Putamen (tissue), 1 donor: Measurements from ENCODE around the gene DUOXA1.

ENCODE experiments used
- DNase-seq: peaks from one replicate; pipeline ENCODE4 v3.0.0-alpha.2; 2016; ENCODE audit warnings: low spot score

The DUOXA1 gene

DNA sequence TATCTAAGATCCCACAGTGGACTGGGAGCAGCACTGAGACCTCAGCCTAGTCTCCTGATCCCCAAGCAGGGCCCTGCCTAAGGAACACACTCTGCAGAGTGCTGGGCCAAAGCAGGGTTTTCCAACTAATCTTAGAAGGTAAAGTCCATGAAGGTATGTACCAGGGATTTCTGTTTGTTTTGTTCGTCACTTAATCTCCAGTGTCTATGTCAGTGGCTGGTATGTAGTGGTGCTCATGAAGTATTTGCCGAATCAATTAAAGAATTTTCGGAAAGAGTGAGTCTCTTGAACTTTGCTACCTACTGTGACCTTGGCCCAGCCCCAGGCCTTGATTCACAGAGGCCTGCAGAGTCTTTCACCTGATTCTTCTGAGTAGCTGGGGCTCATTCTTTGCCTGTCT lies 1.8 kb upstream of the DUOXA1 start:
- DNase-seq, result no peak

DNA sequence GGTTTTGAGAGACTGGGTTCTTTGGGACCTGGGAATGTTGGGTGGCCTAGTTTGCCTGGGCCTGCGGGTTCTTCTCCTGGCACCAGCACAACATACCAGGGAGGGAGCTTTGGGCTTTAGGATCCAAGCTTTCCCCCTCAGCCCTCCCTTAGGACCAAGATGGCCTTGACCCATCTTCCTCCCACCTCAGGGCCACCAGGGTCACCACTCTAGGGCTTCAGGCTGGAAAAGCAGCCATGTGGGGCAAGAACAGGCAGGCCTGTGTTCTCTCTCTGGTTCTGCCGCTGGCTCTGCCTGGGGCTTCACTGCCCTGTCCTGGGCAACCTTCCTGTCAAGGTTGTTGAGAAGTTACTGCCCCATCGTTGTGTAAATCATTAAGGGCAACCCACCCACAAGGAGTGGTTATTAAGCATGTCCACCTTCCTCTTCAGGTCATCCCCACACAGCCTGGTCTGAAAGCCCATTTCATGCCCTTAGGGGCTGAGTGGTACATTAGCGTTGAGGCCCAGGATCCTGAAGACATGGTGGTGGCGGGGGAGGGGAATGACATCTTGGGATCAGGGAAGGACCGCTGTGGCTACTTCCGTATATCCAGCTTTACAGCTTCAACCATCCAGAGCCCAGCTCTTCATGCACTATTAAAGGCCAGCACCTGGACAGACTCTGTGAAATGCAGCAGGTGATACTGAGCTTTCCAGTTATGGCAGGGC lies 767 bp upstream of the DUOXA1 start:
- no peak for DNase-seq

DNA sequence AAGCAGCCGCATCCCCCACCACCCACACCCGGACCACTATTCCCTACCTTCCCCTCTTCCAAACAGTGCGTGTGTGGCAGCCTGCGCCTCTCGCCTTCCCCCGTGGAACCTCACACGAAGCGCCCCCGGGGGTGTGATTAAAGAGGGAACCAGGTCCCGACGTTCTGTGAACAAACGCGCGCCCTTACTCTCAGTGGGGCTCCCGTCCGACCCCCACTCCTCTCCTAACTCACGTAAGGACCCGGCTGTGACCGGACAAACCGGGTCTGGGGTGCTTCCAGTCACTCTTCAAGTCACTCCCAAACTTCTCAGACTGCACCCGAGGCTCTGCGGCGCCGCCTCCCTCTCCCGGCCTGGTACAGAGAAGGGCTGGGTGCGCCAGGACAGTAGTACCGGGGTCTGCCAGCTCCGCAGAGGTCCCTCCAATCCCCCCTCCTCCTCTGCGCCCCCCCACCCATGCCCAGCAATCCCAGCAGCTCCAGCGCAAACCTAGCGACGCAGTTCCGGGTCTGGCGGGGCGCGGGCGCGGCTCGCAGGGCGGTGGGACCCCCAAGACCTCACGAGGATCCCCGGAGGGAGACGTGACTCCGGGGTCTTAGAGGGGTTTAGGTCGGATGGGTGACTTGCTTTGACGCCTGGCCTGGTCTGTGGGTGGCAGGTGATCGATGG lies 574 bp downstream of the DUOXA1 start:
- DNase-seq, result no peak

DNA sequence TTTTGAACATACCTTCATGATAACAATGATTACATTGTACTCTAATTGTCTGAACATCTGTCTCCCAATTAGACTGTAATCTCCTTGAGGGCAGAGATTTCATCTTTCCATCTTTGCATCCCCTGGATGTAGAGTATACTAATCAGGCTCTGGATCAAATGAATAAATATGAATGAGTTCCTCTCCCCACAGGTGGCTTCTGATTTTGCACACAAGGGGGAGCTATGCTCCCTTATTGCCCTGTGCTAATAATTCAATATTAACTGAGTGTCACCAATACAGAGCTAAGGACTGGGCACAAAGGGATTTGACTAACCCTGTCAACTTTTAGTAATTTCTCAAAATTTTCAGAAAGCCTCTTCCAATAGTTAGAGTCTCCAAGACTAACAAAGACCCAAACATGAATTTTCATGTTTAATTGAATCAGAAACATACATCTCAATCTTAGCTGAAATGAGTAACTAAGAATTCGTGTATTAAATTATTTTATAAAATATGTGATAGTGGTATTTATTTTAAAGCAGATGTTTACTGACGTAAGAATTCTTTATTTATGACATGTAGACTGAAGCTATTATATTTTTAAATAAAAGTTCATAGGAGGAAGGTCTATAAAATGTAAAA lies 3.0 kb downstream of the DUOXA1 start:
- no peak for DNase-seq

DNA sequence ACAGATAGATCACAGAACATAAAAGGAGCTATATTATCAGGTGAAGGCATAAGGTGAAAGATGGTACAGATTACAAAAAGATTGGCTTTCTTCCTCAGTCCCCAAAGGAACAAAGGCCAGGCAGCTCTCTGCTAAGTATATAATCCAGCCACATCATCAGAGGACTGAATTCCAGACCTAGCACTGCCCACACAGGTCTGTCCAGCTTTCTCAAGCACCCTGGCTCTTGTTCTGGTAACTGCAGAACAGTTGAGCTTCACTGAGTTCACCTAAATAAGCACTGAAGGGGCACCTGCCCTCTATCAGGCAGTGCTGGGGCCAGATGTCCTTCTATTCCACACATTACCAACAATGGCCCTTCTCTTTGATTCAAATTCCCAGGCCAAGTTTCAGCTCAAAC lies 6.3 kb downstream of the DUOXA1 start:
- DNase-seq, result no peak

DNA sequence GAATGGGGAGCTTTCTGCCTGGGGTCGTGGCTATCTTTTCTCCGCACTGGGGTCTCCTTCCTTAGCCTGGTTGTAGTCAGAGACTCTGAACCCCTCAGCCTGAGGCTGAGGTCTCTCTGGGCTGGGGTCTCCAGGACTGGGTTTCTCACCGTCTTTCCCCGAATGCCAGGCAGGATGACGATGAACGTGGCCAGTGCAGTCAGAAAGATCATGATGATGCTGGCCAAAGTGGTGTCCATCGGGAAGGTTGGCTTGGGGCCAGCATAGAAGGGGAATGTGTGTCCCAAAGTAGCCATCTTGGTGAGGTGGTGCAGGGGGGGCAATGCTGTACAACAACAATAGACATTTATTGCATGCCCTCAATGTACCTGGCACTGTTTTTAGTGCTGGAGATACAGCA lies 7.0 kb downstream of the DUOXA1 start:
- DNase-seq, result no peak

DNA sequence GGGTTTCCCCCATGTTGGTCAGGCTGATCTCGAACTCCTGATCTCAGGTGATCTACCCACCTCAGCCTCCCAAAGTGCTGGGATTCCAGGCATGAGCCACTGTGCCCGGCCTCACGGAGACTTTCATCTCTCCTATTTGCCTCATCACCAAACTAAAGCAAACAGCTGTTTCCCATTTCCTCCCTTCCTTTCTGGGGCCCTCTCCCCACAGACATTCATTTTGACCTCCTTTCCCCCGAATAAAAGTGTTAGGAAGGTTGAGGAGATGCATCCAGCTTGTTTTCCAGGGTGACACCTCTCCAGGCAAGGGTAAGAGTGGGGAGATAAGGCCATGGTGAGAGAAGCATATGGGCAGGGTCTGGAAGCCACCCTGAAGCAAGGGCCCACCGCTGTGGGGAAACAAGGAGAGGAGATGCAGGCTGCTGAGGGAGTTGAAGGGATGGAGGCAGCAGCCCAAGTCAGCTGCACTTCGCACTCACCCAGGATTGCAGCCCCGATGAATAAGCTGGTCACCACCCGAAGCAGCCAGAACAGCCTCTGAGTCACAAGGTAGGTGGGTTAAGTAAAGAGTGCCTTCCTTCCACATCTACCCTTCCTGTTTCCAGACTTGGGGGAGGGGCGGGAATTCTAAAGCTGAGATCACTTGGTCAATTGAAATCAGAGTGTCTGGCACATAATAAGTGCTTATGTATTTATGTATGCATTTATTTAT lies 7.8 kb downstream of the DUOXA1 start:
- no peak for DNase-seq

DNA sequence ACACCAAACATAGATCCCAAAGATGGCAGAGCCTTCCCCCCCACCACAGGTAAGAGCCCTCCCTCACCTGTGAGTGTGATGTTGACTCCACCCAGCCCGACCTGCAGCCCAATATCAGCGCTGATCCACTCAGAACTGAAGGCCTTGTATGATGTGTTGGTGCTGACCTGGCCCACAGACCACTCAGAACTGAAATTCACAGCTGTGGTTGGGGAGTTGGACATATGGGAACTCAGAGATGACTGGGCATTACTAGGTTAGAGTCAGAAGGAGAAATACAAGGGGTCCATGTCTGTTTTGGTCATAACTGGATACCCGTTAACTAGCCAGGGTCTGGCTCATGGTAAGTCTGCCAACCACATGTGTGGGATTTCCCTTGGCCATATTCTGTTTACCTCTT lies 8.7 kb downstream of the DUOXA1 start:
- no peak for DNase-seq

DNA sequence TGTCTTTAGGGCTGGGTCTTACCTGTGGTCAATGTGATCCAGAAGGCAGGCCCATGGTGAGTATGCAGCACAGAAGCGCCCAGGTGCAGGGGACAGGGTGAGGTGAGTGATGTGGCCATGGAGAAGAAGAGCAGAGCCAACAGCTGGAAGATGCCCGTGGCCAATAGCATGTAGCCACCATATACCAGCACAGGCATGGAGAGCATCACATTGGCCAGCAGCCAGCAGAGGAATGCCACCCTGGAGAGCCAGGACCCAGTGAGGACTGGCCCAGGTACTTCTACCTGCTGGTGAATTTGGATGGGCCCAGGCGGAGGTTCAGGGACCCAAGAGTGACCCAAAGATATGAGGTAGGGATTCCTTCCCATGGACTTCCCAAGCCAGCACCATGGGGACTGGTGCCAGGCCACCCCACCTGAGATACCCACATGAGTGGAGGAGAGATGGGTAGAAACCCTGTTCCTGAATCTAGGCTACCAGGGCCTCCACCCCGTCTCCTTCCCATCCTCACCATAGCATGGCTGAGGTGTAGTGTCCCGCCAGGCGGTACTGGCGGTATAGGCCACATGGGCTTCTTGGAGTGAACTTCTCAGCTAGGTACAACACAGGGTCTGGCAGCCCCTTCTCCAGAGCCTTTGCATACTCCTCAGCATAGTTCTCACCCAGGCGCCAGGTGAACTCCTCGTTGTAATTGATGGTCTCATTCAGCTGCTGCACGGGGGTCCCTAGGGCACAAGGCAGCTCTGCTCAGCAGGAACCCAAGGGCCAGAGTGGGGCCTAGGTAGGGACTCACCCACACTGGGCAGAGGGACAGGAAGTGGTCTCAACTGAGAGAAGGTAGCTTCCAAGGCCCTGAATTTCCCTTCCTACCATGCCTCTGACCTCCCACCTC lies 9.4 kb downstream of the DUOXA1 start:
- DNase-seq, result no peak

DNA sequence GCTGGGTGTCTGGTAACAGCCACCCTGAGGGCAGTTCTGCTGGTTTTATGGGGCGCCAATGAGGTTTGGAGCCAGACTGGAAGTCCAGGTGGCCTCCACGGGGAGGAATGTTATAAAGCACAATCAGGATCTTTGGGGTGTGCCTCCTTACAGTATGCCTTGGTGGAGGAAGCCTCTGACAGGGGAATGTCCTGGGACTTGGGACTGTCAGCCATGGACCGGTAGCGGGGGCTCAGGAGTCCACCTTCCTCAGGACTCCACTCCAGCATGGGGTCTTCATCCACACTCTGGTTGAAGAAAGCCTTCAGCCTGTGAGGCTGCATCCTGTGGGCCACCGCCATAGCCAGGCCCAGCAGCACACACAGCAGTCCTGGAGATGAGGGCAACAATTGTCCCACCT lies 10.7 kb downstream of the DUOXA1 start:
- no peak for DNase-seq

DNA sequence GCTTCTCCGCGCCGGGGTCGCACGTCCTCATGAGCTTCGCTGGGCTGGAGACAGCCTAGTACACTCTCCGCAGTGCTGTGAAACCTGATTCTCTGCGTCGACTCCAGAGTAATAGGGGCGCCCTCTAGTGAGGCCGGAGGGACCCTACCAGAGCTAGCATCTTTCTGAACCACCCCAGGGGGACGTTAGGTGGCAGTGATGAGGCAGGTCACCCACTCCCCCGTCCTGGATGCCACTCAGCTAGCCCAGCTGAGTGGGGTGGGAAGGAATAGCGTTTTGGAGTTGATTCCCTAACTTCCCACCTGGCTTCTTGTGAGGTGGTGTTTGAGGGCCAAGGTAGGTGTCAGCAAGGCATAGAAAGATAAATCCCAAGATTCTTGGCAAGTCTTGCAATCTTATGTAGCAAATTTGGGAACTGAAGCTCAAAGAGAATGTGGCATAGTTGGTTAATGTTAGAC lies 11.5 kb downstream of the DUOXA1 start:
- DNase-seq, result peak; percentile 90

DNA sequence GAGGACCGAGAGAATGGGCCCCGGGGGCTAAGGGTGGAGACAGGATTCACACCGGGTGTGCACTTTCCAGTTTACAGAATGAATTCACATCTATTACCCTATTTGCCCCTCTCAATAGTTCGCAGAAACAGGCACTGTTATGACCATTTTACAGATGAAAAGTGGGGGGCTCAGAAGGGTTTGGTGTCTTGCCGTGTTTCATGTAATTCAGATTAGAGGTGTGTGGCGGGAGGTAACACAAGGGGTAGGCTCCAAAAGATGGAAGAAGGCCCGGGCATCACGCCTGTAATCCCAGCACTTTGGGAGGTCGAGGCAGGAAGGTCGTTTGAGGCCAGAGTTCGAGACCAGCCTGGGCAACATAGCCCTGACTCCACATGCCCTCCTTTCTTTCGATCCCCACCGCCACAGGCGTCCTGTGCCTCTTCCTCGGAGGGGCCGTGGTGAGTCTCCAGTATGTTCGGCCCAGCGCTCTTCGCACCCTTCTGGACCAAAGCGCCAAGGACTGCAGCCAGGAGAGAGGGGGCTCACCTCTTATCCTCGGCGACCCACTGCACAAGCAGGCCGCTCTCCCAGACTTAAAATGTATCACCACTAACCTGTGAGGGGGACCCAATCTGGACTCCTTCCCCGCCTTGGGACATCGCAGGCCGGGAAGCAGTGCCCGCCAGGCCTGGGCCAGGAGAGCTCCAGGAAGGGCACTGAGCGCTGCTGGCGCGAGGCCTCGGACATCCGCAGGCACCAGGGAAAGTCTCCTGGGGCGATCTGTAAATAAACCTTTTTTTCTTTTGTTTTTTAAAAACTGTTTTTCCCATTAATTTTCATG lies 12.2 kb downstream of the DUOXA1 start:
- DNase-seq, result no peak

DNA sequence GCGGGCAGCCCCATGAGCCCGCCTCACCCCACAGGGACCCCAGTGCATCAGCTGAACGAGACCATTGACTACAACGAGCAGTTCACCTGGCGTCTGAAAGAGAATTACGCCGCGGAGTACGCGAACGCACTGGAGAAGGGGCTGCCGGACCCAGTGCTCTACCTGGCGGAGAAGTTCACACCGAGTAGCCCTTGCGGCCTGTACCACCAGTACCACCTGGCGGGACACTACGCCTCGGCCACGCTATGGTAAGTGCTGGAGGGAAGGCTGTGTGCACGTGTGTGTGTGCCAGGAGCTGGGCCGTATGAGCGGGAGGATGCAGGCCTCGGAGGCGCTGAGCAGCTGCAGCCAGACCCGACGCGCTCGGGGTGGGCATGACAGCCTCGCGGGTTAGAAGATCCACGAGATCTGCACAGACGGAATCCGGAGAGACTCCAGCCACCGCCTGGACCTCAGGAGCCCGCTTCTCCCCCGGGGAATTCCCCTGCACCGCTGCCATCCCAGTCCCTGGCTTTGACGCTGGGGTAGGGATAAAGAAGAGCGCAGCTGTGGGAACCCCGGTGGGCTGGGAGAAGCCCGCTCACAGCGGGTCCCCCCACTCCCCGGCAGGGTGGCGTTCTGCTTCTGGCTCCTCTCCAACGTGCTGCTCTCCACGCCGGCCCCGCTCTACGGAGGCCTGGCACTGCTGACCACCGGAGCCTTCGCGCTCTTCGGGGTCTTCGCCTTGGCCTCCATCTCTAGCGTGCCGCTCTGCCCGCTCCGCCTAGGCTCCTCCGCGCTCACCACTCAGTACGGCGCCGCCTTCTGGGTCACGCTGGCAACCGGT lies 13.0 kb downstream of the DUOXA1 start:
- DNase-seq, result no peak

DNA sequence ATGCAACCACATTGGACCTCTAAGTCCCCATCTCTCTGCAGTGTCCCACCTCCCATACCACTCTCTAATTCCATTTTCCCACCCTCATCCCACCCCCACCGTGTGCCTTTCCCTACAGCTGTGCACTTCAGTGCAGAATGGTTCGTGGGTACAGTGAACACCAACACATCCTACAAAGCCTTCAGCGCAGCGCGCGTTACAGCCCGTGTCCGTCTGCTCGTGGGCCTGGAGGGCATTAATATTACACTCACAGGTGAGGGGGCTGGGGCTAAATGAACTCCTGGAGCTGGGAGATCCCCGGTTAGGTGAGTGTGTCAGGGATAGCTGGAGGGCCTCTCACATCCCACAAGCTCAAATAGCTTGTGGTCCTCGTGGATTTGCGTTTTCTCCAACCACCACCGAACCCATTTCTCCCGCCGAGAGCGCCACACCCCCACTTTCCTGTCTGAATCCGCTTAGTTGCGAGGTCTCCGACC lies 13.6 kb downstream of the DUOXA1 start:
- DNase-seq, result no peak

DNA sequence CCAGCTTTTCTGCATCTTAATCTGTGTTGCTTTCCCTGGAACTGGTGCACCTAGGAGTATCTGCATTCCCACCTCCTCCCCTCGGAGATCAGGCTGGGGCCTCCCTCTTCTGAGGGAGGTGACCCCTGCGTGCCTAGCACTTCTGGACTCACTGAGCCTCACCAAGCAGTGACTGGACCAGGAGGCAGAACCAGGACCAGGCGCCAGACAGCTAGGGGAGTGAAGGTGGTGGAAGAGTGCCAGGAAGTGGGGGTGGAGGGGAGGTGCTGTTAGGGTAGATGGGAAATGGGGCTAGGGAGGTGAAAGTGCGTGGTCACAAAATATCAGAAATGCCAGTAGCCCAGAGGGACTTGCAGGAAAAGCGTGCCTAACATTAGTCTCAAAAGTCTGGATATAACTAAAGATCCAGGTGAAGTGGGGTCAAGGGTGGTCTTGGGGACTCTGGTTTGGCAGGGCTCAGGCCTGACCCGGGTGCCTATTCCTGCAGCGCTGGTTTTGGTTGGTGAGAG lies 14.3 kb downstream of the DUOXA1 start:
- DNase-seq, result no peak

DNA sequence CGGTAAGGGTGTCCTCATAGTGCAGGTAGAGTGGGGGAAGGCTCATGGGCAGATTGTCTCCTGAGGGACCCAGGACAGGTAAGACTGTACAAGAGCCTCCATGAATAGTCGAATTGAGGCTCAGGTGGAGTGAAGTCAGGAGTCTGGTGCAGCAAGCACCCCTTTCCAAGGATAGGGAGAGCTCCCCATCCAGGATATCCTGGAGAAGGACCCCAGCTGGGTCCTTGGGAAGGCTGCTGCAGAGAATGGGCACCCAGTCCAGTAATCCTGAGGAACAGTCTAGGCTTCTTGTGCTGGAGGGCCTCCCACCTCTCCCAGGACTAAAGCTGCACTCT lies 15.0 kb downstream of the DUOXA1 start:
- DNase-seq, result no peak

DNA sequence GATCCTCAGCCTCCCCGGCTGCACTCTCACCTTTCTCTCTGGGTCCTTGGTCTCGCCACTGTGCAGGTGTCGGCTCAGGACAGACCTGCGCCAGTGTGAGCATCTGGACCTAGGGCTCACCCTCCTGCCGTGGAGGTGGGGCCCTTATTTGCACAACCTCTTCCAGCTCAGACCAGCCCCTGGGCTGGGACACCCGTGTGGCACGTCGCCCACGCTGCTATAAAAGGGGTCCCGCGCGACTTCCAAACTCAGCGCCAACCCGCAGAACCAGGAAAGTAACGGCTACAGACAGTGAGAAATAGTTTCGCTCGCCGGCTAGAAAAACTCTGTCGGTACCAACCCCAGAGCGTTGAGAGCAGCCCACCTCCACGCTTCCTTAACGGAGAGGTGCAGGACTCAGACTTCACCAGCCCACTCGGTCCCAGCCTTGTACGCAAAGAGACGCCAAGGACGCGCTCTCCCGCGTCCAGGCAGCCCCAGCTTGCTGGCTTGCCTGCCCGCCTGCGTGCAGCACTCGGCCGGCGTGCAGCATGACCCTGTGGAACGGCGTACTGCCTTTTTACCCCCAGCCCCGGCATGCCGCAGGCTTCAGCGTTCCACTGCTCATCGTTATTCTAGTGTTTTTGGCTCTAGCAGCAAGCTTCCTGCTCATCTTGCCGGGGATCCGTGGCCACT lies 15.5 kb downstream of the DUOXA1 start, which contains the start of the genes DUOX2 and DUOXA2:
TSS of gene DUOX2 (minus strand) at position 97 of the 675 bp plus-strand sequence. CDS start 761 bp downstream, outside the sequence.
TSS of gene DUOXA2 (plus strand) at position 251 of the 675 bp plus-strand sequence. CDS start at position 531, 280 bp downstream.
- no peak for DNase-seq

DNA sequence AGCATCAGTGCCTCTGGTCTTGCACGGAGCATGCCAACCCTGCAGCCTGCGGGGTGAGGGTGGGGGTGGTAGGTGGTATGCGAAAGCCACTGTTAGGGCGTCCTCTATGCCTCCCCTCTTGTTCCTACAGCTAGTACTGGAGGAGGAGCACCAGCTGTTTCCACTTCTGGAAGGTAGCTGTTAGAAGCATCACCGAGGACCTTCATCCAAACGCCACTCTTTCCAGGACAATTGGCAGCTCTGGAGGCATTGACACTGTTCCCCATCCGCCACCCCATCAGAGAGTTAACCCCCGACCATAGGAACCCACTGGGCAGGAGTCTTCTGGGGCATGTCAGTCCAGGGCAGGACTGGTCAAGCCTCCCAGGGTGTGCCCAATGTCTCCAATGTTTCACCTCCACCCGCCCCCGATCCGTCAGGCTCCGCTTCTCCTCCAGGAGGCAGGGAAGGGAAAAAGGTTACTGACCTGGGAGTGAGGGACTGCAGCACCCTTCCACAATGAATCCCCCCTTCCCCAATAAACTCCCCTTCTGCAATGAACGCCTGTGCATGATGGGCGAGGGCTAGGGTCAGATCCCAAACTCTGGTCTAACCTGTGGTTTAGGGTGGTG lies 16.2 kb downstream of the DUOXA1 start:
- DNase-seq, result no peak
